ENCODE data around the gene INPP1.
A peak's percentile ranks its signal among the peaks of the same experiment; 100 is the strongest.
"Not testable (repeated sequence)": the region's sequence is repeated elsewhere in the genome, so short reads cannot be mapped to it uniquely, and the experiment has no call there.

Gene INPP1

DNA sequence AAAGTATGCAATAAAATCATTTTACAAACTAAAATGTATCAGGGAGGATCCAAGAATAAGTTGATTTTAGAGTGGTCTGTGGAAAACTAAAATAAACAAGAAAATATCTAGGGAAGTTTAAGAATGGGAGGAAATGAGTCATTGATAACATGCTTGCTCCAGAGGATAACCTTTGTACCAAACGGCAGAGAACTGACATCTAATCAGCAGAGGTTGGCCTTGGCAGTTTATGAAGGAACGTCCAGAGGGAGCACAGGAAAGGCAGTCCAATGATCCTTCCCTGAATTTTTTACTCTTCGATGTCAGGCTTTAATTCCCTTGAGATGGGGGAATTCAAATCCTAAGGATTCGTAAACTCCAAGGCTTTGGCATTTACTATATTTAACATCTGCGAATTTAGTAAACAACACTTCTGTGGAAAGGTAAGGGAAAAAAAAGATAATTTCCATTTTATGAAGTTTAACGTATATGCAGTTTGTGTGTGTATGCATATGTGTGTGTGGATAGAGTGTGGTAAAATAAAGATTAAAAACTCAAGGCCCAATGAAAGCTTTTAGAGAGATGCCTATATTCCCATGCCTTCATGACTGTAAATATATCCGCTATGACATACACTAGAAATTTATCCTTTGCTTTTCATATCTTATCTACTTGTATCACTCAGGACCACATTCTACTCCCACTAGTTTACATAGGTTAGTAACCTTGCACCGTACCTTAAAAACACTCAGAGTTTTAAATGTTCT, 8.7 kb upstream of the INPP1 start:
- no peak for DNase-seq

- no peak for DNase-seq
Measured at GRCh38 chr2:190335225-190335559, 8.2 kb upstream of the INPP1 start.

DNA sequence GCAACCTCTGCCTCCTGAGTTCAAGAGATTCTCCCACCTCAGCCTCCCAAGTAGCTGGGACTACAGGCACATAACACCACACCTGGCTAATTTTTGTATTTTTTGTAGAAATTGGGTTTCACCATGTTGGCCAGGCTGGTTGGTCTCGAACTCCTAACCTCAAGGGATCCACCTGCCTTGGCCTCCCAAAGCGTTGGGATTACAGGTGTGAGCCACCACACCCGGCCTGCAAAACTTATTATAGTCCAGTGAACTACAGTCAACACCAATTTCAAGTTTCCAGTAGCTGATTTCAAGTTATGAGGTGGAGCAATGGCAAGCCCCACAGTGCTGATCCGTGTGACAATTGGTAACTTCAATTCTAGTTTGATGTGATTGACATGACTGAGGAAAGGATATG, 7.8 kb upstream of the INPP1 start:
- DNase-seq: not testable (repeated sequence)

- no peak for DNase-seq
Measured at GRCh38 chr2:190336420-190336819, 7.0 kb upstream of the INPP1 start.

- no peak for DNase-seq
Measured at GRCh38 chr2:190338453-190338852, 4.9 kb upstream of the INPP1 start.

DNA sequence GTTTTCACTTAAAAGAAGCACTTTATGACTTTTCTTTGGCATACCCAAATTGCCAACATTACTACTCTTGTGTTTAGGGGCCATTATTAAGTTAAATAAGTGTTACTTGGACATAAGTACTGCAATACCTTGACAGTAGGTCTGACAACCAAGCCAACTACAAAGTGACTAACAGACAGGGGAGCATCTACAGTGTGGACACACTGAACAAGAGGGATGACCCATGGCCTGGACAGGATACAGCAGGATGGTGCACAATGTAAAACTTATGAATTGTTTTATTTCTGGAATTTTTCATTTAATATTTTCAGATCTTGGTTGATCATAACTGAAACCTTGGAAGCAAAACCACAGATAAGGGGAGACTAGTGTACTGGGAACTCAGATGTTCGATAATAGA, 4.0 kb upstream of the INPP1 start:
- no peak for DNase-seq

DNA sequence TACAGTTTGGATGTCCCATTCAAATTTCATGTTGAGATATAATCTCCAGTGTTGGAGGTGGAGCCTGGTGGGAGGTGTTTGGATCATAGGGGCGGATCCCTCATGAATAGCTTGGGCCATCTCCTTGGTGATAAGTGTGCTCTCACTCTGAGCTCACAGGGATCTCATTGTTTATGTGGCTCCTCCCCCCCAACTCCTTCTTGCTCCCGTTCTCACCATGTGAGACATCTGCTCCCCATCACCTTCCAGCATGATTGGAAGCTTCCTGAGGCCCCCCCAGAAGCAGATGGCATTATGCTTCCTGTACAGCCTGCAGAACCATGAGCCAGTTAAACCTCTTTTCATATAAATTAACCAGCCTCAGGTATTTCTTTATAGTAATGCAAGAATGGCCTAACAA, 3.0 kb upstream of the INPP1 start:
- DNase-seq: peak; percentile 85

GRCh38 chr2:190342611-190343010, 778 bp upstream of the INPP1 start:
- peak; percentile 18 for DNase-seq

DNA sequence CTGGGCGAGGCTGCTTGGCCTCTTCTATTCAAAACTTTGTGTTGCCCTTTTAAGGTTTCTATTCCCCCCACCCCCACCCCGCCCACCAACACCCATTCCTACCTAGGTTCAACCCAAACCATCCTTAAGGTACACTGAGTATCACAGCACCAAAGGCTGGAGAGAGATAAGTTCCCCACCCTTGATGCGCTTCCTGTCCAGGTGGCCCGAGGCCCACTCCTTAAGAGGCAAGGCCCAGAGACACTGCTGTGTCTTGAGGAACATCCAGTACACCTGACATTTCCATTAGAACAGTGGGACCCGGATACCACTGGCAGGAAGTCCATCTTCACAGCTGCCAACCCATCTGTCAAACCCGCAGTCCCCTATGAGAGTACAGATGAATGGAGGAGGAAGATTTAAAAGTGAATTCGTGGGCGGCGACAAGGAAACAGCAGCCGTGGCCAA, 277 bp upstream of the INPP1 start:
- DNase-seq: no peak

GRCh38 chr2:190344276-190344827, 963 bp downstream of the INPP1 start:
- peak; percentile 32 for DNase-seq

- DNase-seq: no peak
Measured at GRCh38 chr2:190350371-190350770, 7.0 kb downstream of the INPP1 start.

GRCh38 chr2:190351955-190352354, 8.6 kb downstream of the INPP1 start:
- no peak for DNase-seq

DNA sequence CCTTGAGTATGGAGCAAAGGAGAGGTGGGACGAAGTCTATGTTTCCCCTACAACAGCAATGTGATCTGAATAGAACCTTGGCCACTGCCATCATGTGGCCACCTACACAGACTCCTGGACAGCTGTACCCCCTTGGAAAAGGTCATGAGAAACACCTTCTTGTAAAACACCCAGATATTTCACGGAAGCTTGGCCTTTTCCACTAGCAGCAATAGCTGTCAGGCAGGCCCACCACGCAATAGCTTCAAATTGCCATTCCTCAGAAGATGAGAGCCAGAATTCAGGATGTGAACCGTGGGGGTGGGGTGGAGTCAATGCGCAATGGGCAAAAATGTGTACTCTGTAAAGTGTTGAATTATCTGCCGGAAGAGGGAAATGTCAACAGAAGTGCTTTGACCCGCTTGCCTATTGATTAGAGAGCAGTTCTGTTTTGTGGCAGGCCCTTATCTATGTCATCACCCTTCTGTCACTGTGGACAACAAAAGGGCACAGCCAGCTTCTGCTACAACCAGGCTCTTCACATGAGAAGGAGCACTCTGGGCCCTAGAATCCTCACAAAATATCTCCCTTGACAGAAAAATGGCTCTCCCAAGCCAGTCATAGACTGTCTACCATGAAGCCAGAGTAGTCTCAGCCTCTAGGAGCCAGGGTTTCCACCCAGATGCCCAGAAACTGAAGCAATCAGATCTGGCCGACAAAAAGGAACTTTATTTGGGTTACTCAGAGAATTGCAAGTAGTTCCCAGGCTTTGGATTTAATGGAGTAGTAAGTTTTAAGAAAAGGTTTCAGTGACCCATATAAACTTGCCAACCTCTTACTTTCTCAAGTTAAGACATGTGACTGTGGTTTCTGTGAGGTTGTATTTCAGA, 9.5 kb downstream of the INPP1 start:
- peak; percentile 85 for DNase-seq

GRCh38 chr2:190353537-190353899, 10.1 kb downstream of the INPP1 start:
- DNase-seq: no peak

GRCh38 chr2:190354003-190354690, 10.8 kb downstream of the INPP1 start:
- no peak for DNase-seq

DNA sequence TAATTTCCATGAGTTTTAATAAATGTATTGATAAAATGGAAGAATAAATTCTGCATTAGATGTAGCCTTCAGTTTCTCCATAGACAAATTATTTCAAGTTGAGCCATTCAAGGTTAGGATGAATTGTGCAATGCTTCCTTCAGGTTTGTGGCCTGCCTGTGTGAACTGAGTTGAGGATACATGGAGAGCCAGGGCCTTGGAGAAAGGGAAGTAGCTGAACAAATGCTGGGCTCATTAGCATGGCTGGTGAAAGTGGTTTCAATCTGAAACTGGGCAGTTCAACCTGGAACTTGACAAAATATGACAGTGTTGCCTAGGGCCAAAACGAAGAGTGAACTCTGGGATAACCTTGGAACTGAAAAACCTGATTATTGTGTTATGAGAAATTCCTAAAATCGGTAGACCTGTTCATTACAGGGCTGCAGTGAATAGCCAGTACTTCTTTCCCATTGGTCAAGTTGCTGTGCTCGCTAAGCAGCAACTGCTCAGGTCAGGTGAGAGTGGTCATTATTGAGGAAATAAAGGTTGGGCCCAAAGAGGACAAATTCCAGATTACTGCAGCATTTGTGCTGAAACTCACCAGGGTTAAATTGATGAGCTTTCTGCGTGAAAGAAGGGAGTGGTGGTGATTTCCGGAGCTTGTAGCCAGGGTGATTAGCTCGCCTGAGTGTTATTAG, 12.7 kb downstream of the INPP1 start:
- peak; percentile 44 for DNase-seq

DNA sequence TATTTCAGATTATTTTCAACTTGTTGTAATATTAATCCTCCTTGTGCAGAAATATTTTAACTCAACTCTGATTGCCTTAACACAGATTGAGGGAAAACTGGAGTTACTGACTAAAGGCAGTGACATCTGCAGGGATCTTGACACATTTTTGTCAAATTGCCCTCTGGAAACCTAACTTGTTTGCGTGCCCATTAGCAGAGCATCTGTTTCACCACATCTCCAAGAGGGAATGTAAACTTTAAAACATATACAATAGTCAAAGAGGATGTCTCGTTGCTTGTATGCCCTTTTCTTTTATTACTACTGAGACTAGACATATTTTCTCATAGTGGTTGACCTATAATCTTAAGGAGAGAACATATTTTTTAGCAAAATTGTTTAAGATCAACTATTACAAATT, 14.2 kb downstream of the INPP1 start:
- DNase-seq: no peak

GRCh38 chr2:190358655-190359448, 15.5 kb downstream of the INPP1 start:
- not testable (repeated sequence) for DNase-seq

- no peak for DNase-seq
Measured at GRCh38 chr2:190360561-190360960, 17.2 kb downstream of the INPP1 start.

- DNase-seq: no peak
Measured at GRCh38 chr2:190360965-190361364, 17.6 kb downstream of the INPP1 start.

GRCh38 chr2:190361572-190361971, 18.2 kb downstream of the INPP1 start:
- no peak for DNase-seq

GRCh38 chr2:190362894-190363293, 19.5 kb downstream of the INPP1 start:
- no peak for DNase-seq

Data from NCI-H2029 (cell line).